Measurements from ENCODE around the gene LCP1.

- TF ChIP-seq CTCF (IDR thresholded peaks at IDR 0.05 in 4 of 5, conservative IDR thresholded peaks at IDR 0.05 in 1 of 5), result no peak
- no peak for TF ChIP-seq POLR2A (IDR thresholded peaks at IDR 0.05)
Measured at GRCh38 chr13:46106839-46107371, 75.1 kb downstream of the LCP1 start.
